IMR-90 (cell line): ENCODE results near the gene SPP1. TPM values are rescaled to one million over a fixed set of nuclear protein-coding genes. Genes with fewer than 3 reads are reported as not detected.

Experiments
- ATAC-seq: fragments of 200-7000 bp; cut with Tn5 transposase; 2 replicates; pipeline ENCODE4 v1.9.1; 2020; ENCODE audit warnings: low read depth, mild to moderate bottlenecking, moderate library complexity
- BruUV-seq: library from RNA; stranded (reverse); fragments of 400-500 nt; replicated peaks from 2 replicates; lab custom pipeline; 2021; lab: Mats Ljungman, UMichigan
- CTCF ChIA-PET: fragments of 300-600 bp; formaldehyde crosslinking; extraction: SDS; loops from one replicate; lab custom pipeline; 2021; ENCODE audit warnings: antibody characterized with exemption; lab: Yijun Ruan, JAX
- POLR2A ChIA-PET: fragments of 300-600 bp; sonication (Branson Sonifier 250); formaldehyde crosslinking; loops from one replicate; lab custom pipeline; 2022; ENCODE audit warnings: antibody characterized with exemption; ENCODE audit not compliant: unreplicated experiment; lab: Charles Lee
- DNase-seq: peaks from one replicate; pipeline ENCODE4 v3.0.0; 2013
- H2AFZ ChIP-seq: replicated peaks from 2 replicates; pipeline ENCODE3; 2013; ENCODE audit warnings: low read length, mild to moderate bottlenecking; ENCODE audit not compliant: poor library complexity
- H2AK5ac ChIP-seq: 2 replicates; pipeline ENCODE4 v1.6.1; 2013; ENCODE audit warnings: low read depth, low read length, inconsistent platforms
- H2AK9ac ChIP-seq: replicated peaks from 2 replicates; pipeline ENCODE3; 2013; ENCODE audit warnings: mild to moderate bottlenecking, low read depth, low read length, moderate library complexity; ENCODE audit not compliant: poor library complexity
- H2BK120ac ChIP-seq: 2 replicates; pipeline ENCODE4 v1.6.1; 2013; ENCODE audit warnings: low read depth, low read length, inconsistent platforms
- H2BK15ac ChIP-seq: 3 replicates; pipeline ENCODE4 v1.6.1; 2013; ENCODE audit warnings: low read depth, low read length, inconsistent platforms
- H2BK20ac ChIP-seq: 2 replicates; pipeline ENCODE4 v1.6.1; 2013; ENCODE audit warnings: low read depth, mild to moderate bottlenecking, inconsistent platforms, low read length, moderate library complexity
- H2BK5ac ChIP-seq: 2 replicates; pipeline ENCODE4 v1.6.1; 2013; ENCODE audit warnings: mild to moderate bottlenecking, low read depth, low read length, inconsistent platforms; ENCODE audit not compliant: poor library complexity, severe bottlenecking
- H3K14ac ChIP-seq: replicated peaks from 2 replicates; pipeline ENCODE4 v1.6.1; 2013; ENCODE audit warnings: low read depth, low read length, inconsistent platforms
- H3K18ac ChIP-seq: 2 replicates; pipeline ENCODE4 v1.6.1; 2013; ENCODE audit warnings: low read depth, low read length, control low read depth
- H3K23ac ChIP-seq: 2 replicates; pipeline ENCODE4 v1.6.1; 2013; ENCODE audit warnings: low read depth, low read length, inconsistent platforms
- H3K27ac ChIP-seq: 2 replicates; pipeline ENCODE4 v1.5.1; 2013; ENCODE audit warnings: mild to moderate bottlenecking, control low read depth, low read length; ENCODE audit not compliant: insufficient read depth
- H3K27me3 ChIP-seq: 2 replicates; pipeline ENCODE4 v1.6.1; 2013; ENCODE audit warnings: low read length; ENCODE audit not compliant: control insufficient read depth, insufficient read depth
- H3K36me3 ChIP-seq: 2 replicates; pipeline ENCODE4 v1.6.1; 2013; ENCODE audit warnings: low read length, mixed read lengths; ENCODE audit not compliant: control insufficient read depth, insufficient read depth
- H3K4ac ChIP-seq: 2 replicates; pipeline ENCODE4 v1.6.1; 2013; ENCODE audit warnings: low read depth, low read length, inconsistent platforms
- H3K4me1 ChIP-seq: 2 replicates; pipeline ENCODE4 v1.6.1; 2013; ENCODE audit warnings: low read length, mixed read lengths; ENCODE audit not compliant: control insufficient read depth, insufficient read depth
- H3K4me2 ChIP-seq: 2 replicates; pipeline ENCODE4 v1.6.1; 2013; ENCODE audit warnings: low read depth, mild to moderate bottlenecking, control low read depth, low read length, moderate library complexity
- H3K4me3 ChIP-seq: 2 replicates; pipeline ENCODE4 v1.5.1; 2013; ENCODE audit warnings: low read depth, mild to moderate bottlenecking, control low read depth, low read length, moderate library complexity; ENCODE audit not compliant: insufficient read depth
- H3K56ac ChIP-seq: 2 replicates; pipeline ENCODE4 v1.6.1; 2013; ENCODE audit warnings: low read length, inconsistent platforms; ENCODE audit not compliant: insufficient read depth; ENCODE audit errors: extremely low read depth
- H3K79me1 ChIP-seq, 2 experiments: 2 replicates each; pipeline ENCODE4 v1.6.1; 2013; ENCODE audit warnings: low read length in 2 of 2, inconsistent platforms in 1 of 2, low read depth in 1 of 2
- H3K9ac ChIP-seq: 2 replicates; pipeline ENCODE4 v1.6.1; 2013; ENCODE audit warnings: low read depth, low read length, control low read depth
- H3K9me1 ChIP-seq: 2 replicates; pipeline ENCODE4 v1.6.1; 2013; ENCODE audit warnings: low read length, inconsistent platforms; ENCODE audit not compliant: insufficient read depth
- H3K9me3 ChIP-seq: 2 replicates; pipeline ENCODE4 v1.6.1; 2013; ENCODE audit warnings: low read length; ENCODE audit not compliant: control insufficient read depth, insufficient read depth
- H4K20me1 ChIP-seq: 2 replicates; pipeline ENCODE4 v1.6.1; 2013; ENCODE audit warnings: low read length, inconsistent platforms; ENCODE audit not compliant: insufficient read depth
- H4K5ac ChIP-seq: 2 replicates; pipeline ENCODE4 v1.6.1; 2013; ENCODE audit warnings: mild to moderate bottlenecking, low read depth, low read length, control low read depth
- H4K8ac ChIP-seq, 2 experiments: 2 replicates each; pipeline ENCODE4 v1.6.1; 2013; ENCODE audit warnings: low read depth in 2 of 2, low read length in 2 of 2, control low read depth in 1 of 2, inconsistent platforms in 1 of 2
- H4K91ac ChIP-seq: 2 replicates; pipeline ENCODE4 v1.6.1; 2013; ENCODE audit warnings: low read depth, low read length, inconsistent platforms; ENCODE audit not compliant: insufficient read depth
- BHLHE40 ChIP-seq: fragments of 150-350 bp; IDR thresholded peaks from 2 replicates; pipeline ENCODE4 v1.6.1; 2016; ENCODE audit warnings: mild to moderate bottlenecking, low read depth, low read length
- CEBPB ChIP-seq: IDR thresholded peaks from 2 replicates; pipeline ENCODE4 v1.6.1; 2012; ENCODE audit warnings: low read depth, low read length, improper control_type of control experiment
- CHD1 ChIP-seq: IDR thresholded peaks from 2 replicates; pipeline ENCODE4 v1.6.1; 2012; ENCODE audit warnings: low read depth, low read length, improper control_type of control experiment
- FOS ChIP-seq: fragments of 150-350 bp; IDR thresholded peaks from 2 replicates; pipeline ENCODE4 v1.6.1; 2016; ENCODE audit warnings: low read depth, low read length
- MAFK ChIP-seq: IDR thresholded peaks from 2 replicates; pipeline ENCODE4 v1.6.1; 2012; ENCODE audit warnings: low read depth, low read length, improper control_type of control experiment
- MAZ ChIP-seq: IDR thresholded peaks from 2 replicates; pipeline ENCODE4 v1.6.1; 2012; ENCODE audit warnings: low read depth, mild to moderate bottlenecking, low read length, improper control_type of control experiment, moderate library complexity, borderline replicate concordance
- MXI1 ChIP-seq: IDR thresholded peaks from 2 replicates; pipeline ENCODE4 v1.6.1; 2012; ENCODE audit warnings: low read depth, mild to moderate bottlenecking, low read length, moderate library complexity, borderline replicate concordance
- NFE2L2 ChIP-seq: fragments of 150-350 bp; IDR thresholded peaks from 2 replicates; pipeline ENCODE4 v1.6.1; 2016; ENCODE audit warnings: low read depth, mild to moderate bottlenecking, low read length
- POLR2A ChIP-seq: IDR thresholded peaks from 2 replicates; pipeline ENCODE4 v1.6.1; 2012; ENCODE audit warnings: mild to moderate bottlenecking, low read depth, low read length
- RAD21 ChIP-seq: IDR thresholded peaks from 2 replicates; pipeline ENCODE4 v1.6.1; 2012; ENCODE audit warnings: low read length, improper control_type of control experiment
- RCOR1 ChIP-seq: IDR thresholded peaks from 2 replicates; pipeline ENCODE4 v1.6.1; 2012; ENCODE audit warnings: mild to moderate bottlenecking, low read length, improper control_type of control experiment; ENCODE audit not compliant: insufficient replicate concordance
- RFX5 ChIP-seq: IDR thresholded peaks from 2 replicates; pipeline ENCODE4 v1.8.0; 2012; ENCODE audit warnings: low read depth, mild to moderate bottlenecking, low read length, moderate library complexity
- SMC3 ChIP-seq: fragments of 150-350 bp; IDR thresholded peaks from 2 replicates; pipeline ENCODE4 v1.6.1; 2016; ENCODE audit warnings: low read depth, mild to moderate bottlenecking, antibody characterized with exemption, low read length, moderate library complexity
- dilution Hi-C: fragments of 300-500 bp; cut with HindIII; formaldehyde crosslinking; loops from one replicate; pipeline ENCODE4 v1.14.3; 2018; ENCODE audit warnings: low sequenced_read_pairs; ENCODE audit not compliant: unreplicated experiment
- in situ Hi-C: fragments of 300-500 bp; cut with MboI; formaldehyde crosslinking; loops from 3 replicates; pipeline ENCODE4 v1.14.3; 2019; ENCODE audit warnings: low sequenced_read_pairs, inconsistent platforms, mixed read lengths
- intact Hi-C: fragments of 100-400 bp; cut with micrococcal nuclease; formaldehyde crosslinking; loops from 2 replicates; pipeline ENCODE4 v1.10.0; 2022
- polyA plus RNA-seq, 3 experiments: library from polyadenylated mRNA; depleted of rRNA; stranded (reverse); fragments of >200 nt; gene quantifications; 2 replicates each; pipeline ENCODE4 v1.2.3, GENCODE V29; 2012; ENCODE audit warnings: low replicate concordance in 1 of 3
- total RNA-seq: library from RNA; depleted of rRNA; stranded (reverse); fragments of >200 nt; gene quantifications from 2 replicates; pipeline ENCODE4 v1.2.3, GENCODE V29; 2012
- TF ChIP-seq, protein P1 (sequence below): conservative IDR thresholded peaks from 2 replicates; pipeline ENCODE4 v1.5.1; 2012; ENCODE audit warnings: mild to moderate bottlenecking, low read depth, low read length, improper control_type of control experiment
- TF ChIP-seq, protein P2 (sequence below): fragments of 150-350 bp; IDR thresholded peaks from 2 replicates; pipeline ENCODE4 v1.6.1; 2017; ENCODE audit warnings: mild to moderate bottlenecking, antibody characterized with exemption, low read length, low read depth
- TF ChIP-seq, protein P3 (sequence below): fragments of 150-350 bp; IDR thresholded peaks from 2 replicates; pipeline ENCODE4 v1.6.1; 2016; ENCODE audit warnings: low read depth, mild to moderate bottlenecking, low read length, moderate library complexity, borderline replicate concordance

SPP1 gene
- total and polyA plus RNA-seq, 2 of the 4 experiments (the other 2 are of a cell fraction) = 0.18 to 0.50 TPM

- H4K5ac ChIP-seq = no peak overlapping the region
- no peaks in the 10 kb centered on the region for H3K36me3 ChIP-seq
- in situ Hi-C loops (no loop called here), intact Hi-C loops (loop anchor here (10.0 kb wide), 1 partner anchor 1734 kb away; no protein-coding TSS in a partner anchor), dilution Hi-C loops (no loop called here)
- ChIA-PET CTCF (no interaction called here), POLR2A (no interaction called here)
- no peaks in the 10 kb centered on the region for H3K4me1 ChIP-seq
- H3K9me1 ChIP-seq = no peaks in the 10 kb centered on the region; the same call in 1 of the 2 replicates
- no peak overlapping the region for H3K27ac ChIP-seq
- H3K14ac ChIP-seq = no peak overlapping the region
- H2AFZ ChIP-seq = no peak overlapping the region
- no peak overlapping the region for H2BK120ac ChIP-seq
- H3K4ac ChIP-seq = no peak overlapping the region
- H3K18ac ChIP-seq = no peak overlapping the region
- H2AK9ac ChIP-seq = no peak overlapping the region
- no peaks in the 10 kb centered on the region for H4K20me1 ChIP-seq
- no peaks in the 10 kb centered on the region for H3K79me1 ChIP-seq
- no peak overlapping the region for H3K4me2 ChIP-seq
- H3K9ac ChIP-seq = no peak overlapping the region
- H3K4me3 ChIP-seq = no peak overlapping the region
- no peak overlapping the region for H2AK5ac ChIP-seq
- H3K27me3 ChIP-seq = no peaks in the 10 kb centered on the region; the same call in 1 of the 2 replicates
- H2BK5ac ChIP-seq = no peak overlapping the region
- no peak overlapping the region for H4K8ac ChIP-seq
- H3K56ac ChIP-seq = no peak overlapping the region
- no peak for ATAC-seq
- TF ChIP-seq CEBPB = no peak
- no peak for TF ChIP-seq RCOR1
- no peak for TF ChIP-seq RFX5
- TF ChIP-seq, protein P1, sequence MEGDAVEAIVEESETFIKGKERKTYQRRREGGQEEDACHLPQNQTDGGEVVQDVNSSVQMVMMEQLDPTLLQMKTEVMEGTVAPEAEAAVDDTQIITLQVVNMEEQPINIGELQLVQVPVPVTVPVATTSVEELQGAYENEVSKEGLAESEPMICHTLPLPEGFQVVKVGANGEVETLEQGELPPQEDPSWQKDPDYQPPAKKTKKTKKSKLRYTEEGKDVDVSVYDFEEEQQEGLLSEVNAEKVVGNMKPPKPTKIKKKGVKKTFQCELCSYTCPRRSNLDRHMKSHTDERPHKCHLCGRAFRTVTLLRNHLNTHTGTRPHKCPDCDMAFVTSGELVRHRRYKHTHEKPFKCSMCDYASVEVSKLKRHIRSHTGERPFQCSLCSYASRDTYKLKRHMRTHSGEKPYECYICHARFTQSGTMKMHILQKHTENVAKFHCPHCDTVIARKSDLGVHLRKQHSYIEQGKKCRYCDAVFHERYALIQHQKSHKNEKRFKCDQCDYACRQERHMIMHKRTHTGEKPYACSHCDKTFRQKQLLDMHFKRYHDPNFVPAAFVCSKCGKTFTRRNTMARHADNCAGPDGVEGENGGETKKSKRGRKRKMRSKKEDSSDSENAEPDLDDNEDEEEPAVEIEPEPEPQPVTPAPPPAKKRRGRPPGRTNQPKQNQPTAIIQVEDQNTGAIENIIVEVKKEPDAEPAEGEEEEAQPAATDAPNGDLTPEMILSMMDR = no peak
- TF ChIP-seq, protein P2, sequence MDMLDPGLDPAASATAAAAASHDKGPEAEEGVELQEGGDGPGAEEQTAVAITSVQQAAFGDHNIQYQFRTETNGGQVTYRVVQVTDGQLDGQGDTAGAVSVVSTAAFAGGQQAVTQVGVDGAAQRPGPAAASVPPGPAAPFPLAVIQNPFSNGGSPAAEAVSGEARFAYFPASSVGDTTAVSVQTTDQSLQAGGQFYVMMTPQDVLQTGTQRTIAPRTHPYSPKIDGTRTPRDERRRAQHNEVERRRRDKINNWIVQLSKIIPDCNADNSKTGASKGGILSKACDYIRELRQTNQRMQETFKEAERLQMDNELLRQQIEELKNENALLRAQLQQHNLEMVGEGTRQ = no peak
- TF ChIP-seq, protein P3, sequence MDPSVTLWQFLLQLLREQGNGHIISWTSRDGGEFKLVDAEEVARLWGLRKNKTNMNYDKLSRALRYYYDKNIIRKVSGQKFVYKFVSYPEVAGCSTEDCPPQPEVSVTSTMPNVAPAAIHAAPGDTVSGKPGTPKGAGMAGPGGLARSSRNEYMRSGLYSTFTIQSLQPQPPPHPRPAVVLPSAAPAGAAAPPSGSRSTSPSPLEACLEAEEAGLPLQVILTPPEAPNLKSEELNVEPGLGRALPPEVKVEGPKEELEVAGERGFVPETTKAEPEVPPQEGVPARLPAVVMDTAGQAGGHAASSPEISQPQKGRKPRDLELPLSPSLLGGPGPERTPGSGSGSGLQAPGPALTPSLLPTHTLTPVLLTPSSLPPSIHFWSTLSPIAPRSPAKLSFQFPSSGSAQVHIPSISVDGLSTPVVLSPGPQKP = no peak
- no peak for TF ChIP-seq CHD1
- no peak for TF ChIP-seq MAZ
- TF ChIP-seq SMC3 = no peak
- TF ChIP-seq BHLHE40 = no peak
- TF ChIP-seq RAD21 = no peak
- TF ChIP-seq POLR2A = no peak
- no peak for TF ChIP-seq NFE2L2
- TF ChIP-seq MXI1 = no peak
- no peak for TF ChIP-seq MAFK
- no peak for TF ChIP-seq FOS
- DNase-seq = no peak
- no peak overlapping the region for H2BK20ac ChIP-seq
- H3K9me3 ChIP-seq = no peaks in the 10 kb centered on the region
- H3K23ac ChIP-seq = no peak overlapping the region
- no peak overlapping the region for H2BK15ac ChIP-seq
- no peak overlapping the region for H4K91ac ChIP-seq
- BruUV-seq = no TSS peak
Measured at GRCh38 chr4:87950493-87950892, 25.0 kb upstream of the SPP1 start.
